ACC112 (cell line): ENCODE measurements around the gene GPHN.

ENCODE experiments used
- H2AFZ ChIP-seq: fragments of 200-600 bp; sonication (generic); one replicate; pipeline ENCODE4 v1.6.0; 2017; ENCODE audit warnings: antibody characterized with exemption, low read length; ENCODE audit not compliant: unreplicated experiment
- H3K27ac ChIP-seq: fragments of 200-600 bp; sonication (generic); 2 replicates; pipeline ENCODE4 v1.5.1; 2014; ENCODE audit warnings: low read depth, mild to moderate bottlenecking, antibody characterized with exemption, low read length, moderate library complexity
- H3K27me3 ChIP-seq: fragments of 200-600 bp; sonication (generic); 2 replicates; pipeline ENCODE4 v1.6.1; 2014; ENCODE audit warnings: mild to moderate bottlenecking, antibody characterized with exemption, low read length, moderate library complexity, mixed read lengths; ENCODE audit not compliant: insufficient read depth
- H3K36me3 ChIP-seq: fragments of 200-600 bp; sonication (generic); 2 replicates; pipeline ENCODE4 v1.6.1; 2016; ENCODE audit warnings: mild to moderate bottlenecking, antibody characterized with exemption, low read length, moderate library complexity, mixed read lengths; ENCODE audit not compliant: insufficient read depth
- H3K4me1 ChIP-seq: fragments of 200-600 bp; sonication (generic); one replicate; pipeline ENCODE4 v1.6.1; 2016; ENCODE audit warnings: low read length, mixed read lengths; ENCODE audit not compliant: insufficient read depth, unreplicated experiment, control insufficient read depth
- H3K4me3 ChIP-seq: fragments of 200-600 bp; sonication (generic); 2 replicates; pipeline ENCODE4 v1.5.1; 2014; ENCODE audit warnings: mild to moderate bottlenecking, low read depth, low read length
- H3K79me2 ChIP-seq: fragments of 200-600 bp; sonication (generic); one replicate; pipeline ENCODE4 v1.6.0; 2016; ENCODE audit warnings: low read length; ENCODE audit not compliant: control insufficient read depth, unreplicated experiment, insufficient read depth

Gene GPHN

GRCh38 chr14:67140556-67140955 lies 632.6 kb downstream of the GPHN start:
- Histone ChIP-seq H3K27me3 (no peaks in the 10 kb centered on the region), H2AFZ (no peak overlapping the region), H3K27ac (no peak overlapping the region), H3K36me3 (no peaks in the 10 kb centered on the region), H3K79me2 (no peaks in the 10 kb centered on the region), H3K4me1 (no peaks in the 10 kb centered on the region), H3K4me3 (no peak overlapping the region)

GRCh38 chr14:67141146-67141900 lies 633.4 kb downstream of the GPHN start:
- Histone ChIP-seq H3K27ac (no peak overlapping the region), H2AFZ (no peak overlapping the region), H3K27me3 (no peaks in the 10 kb centered on the region), H3K36me3 (no peaks in the 10 kb centered on the region), H3K4me3 (no peak overlapping the region), H3K4me1 (no peaks in the 10 kb centered on the region), H3K79me2 (no peaks in the 10 kb centered on the region)

- H2AFZ ChIP-seq: no peak overlapping the region
- no peaks in the 10 kb centered on the region for H3K79me2 ChIP-seq
- no peaks in the 10 kb centered on the region for H3K36me3 ChIP-seq
Measured at GRCh38 chr14:67151082-67151666, 643.2 kb downstream of the GPHN start.

DNA sequence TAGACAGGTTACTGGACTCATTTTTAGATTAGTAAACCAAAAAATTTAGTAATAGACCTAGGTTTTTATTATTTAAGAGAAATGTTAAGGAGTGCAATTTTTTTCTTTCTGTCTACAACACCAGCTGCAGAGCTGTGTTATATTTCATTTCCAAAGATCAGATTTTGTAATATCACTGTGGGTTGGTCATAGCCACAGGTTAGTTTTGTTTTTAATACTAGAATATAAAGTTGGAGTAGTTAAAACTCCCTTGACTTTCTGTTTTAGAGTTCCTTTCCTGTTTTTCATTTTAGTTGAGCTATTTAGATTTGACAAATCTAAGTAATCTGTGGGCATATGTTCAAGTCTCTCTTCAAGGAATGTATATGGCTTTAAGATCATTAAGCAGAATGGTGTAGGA lies 650.6 kb downstream of the GPHN start:
- no peak overlapping the region for H3K4me3 ChIP-seq
- H3K36me3 ChIP-seq: no peaks in the 10 kb centered on the region
- no peak overlapping the region for H2AFZ ChIP-seq
- no peak overlapping the region for H3K27ac ChIP-seq
- no peaks in the 10 kb centered on the region for H3K27me3 ChIP-seq
- H3K79me2 ChIP-seq: no peaks in the 10 kb centered on the region
- no peaks in the 10 kb centered on the region for H3K4me1 ChIP-seq

More at GRCh38 chr14:67151082-67151666, 643.2 kb downstream of the GPHN start:
- no peak overlapping the region for H3K4me3 ChIP-seq
- no peaks in the 10 kb centered on the region for H3K4me1 ChIP-seq
- no peak overlapping the region for H3K27ac ChIP-seq
- H3K27me3 ChIP-seq: no peaks in the 10 kb centered on the region

DNA sequence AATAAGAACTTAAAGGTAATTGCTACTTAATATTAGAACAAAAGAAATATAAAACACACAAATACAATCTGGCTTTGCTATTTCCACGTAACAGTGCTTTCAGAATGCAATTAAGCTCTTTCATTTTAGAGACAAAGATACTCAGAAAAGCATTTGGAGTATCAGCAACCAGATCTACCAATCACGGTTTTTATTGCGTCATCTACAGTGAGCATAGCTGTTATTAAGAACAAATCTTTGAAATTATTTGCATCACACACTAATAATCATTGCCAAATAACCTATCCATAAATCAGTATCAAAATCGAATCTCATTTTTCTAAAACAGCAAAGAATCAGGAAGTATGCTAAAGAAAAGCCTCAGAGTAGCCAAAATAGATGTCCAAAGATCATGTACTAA lies 654.4 kb downstream of the GPHN start:
- H3K4me1 ChIP-seq: peaks cover under 1% of the 10 kb centered on the region
- H2AFZ ChIP-seq: no peak overlapping the region
- no peaks in the 10 kb centered on the region for H3K79me2 ChIP-seq
- H3K4me3 ChIP-seq: no peak overlapping the region
- H3K27me3 ChIP-seq: no peaks in the 10 kb centered on the region
- H3K36me3 ChIP-seq: no peaks in the 10 kb centered on the region
- no peak overlapping the region for H3K27ac ChIP-seq

DNA sequence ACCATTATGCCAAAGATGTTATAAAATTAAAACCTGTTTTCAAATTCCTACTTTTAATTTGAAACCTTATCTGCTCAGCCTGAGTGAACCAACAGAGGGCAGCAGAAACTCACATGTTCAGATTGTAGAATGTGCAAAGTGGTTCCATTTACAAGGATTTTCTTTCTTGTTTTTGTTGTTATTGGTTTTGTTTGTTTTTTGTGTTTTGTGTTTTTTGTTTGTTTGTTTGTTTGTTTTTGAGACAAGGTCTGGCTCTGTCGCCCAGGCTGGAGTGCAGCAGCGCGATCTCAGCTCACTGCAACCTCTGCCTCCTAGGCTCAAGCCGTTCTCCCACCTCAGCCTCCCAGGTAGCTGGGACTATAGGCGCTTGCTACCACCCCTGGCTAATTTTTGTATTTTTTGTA lies 658.5 kb downstream of the GPHN start:
- Histone ChIP-seq H3K27me3 (no peaks in the 10 kb centered on the region), H3K27ac (no peak overlapping the region), H3K36me3 (0 out of 2 replicates have a peak, but pooled peaks cover 2% of the 10 kb centered on the region), H3K4me3 (no peak overlapping the region), H2AFZ (no peak overlapping the region), H3K79me2 (no peaks in the 10 kb centered on the region), H3K4me1 (peaks cover 9% of the 10 kb centered on the region)

GRCh38 chr14:67167420-67168109 lies 659.6 kb downstream of the GPHN start:
- Histone ChIP-seq H3K27ac (no peak overlapping the region), H2AFZ (no peak overlapping the region), H3K4me3 (peak overlapping the region; percentile 16; the same call in 1 of the 2 replicates), H3K36me3 (0 out of 2 replicates have a peak, but pooled peaks cover 2% of the 10 kb centered on the region), H3K27me3 (no peaks in the 10 kb centered on the region), H3K79me2 (no peaks in the 10 kb centered on the region), H3K4me1 (peaks cover 9% of the 10 kb centered on the region)

DNA sequence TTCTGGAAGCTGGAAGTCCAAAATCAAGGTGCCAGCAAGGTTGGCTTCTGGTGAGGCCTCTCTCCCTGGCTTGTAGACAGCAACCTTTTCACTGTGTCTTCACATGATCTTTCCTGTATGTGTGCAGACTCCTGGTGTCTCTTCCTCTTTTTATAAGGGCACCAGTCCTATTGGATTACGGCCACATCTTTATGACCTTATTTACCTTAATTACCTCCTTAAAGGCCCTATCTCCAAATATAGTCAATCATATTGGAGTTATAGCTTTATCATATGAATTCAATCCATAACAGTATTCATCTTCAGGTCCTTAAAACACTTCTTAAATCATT lies 660.1 kb downstream of the GPHN start:
- Histone ChIP-seq H3K4me3 (no peak overlapping the region; the same call in 1 of the 2 replicates), H3K27me3 (no peaks in the 10 kb centered on the region), H3K27ac (no peak overlapping the region), H3K79me2 (no peaks in the 10 kb centered on the region), H3K36me3 (0 out of 2 replicates have a peak, but pooled peaks cover 6% of the 10 kb centered on the region), H3K4me1 (peaks cover 9% of the 10 kb centered on the region), H2AFZ (no peak overlapping the region)

DNA sequence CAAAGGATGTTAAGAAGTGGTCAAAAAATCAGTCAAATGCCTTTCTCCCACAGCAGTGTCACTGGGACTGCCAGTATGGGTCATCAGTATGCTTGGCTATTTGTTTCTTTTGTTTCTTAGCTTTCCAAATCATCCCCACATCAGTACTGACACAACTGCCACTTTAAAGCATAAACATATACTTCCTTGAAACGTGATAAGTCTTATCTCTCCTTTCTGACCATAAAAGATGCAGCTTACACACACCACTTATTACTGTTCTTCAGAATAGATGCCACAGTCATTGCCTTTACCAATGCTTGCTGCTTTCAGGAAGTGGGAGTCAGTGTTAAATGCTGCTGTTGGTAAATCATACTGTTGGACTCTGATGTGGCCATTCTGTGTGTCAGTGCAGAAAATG lies 662.7 kb downstream of the GPHN start:
- peaks cover 9% of the 10 kb centered on the region for H3K4me1 ChIP-seq
- no peak overlapping the region for H3K27ac ChIP-seq
- H3K4me3 ChIP-seq: no peak overlapping the region
- H3K27me3 ChIP-seq: no peaks in the 10 kb centered on the region
- H3K79me2 ChIP-seq: no peaks in the 10 kb centered on the region
- 0 out of 2 replicates have a peak, but pooled peaks cover 11% of the 10 kb centered on the region for H3K36me3 ChIP-seq
- H2AFZ ChIP-seq: no peak overlapping the region

DNA sequence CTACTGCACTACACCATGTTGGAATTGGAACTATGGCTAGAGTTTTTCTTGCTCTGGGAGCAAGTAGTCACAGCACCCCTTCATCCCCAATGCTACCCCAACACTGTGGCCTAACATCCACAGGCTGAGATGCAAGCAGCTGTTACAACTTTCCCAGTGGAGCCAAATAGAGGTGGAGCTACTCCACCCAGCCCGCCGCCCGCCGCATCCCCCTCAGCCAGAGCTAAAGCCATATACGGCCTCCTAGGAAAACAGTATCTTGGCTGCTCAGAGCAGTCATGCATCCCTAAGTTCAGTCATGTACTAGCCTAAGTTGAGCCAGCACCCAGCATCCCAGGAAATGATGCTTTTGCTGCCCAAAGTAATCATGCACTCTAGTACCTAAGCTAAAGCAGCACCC lies 664.1 kb downstream of the GPHN start:
- Histone ChIP-seq H3K27me3 (no peaks in the 10 kb centered on the region), H3K36me3 (0 out of 2 replicates have a peak, but pooled peaks cover 11% of the 10 kb centered on the region), H2AFZ (no peak overlapping the region), H3K4me3 (no peak overlapping the region), H3K4me1 (peaks cover 9% of the 10 kb centered on the region), H3K79me2 (no peaks in the 10 kb centered on the region), H3K27ac (no peak overlapping the region)
